Measurements from ENCODE around the gene TECTB. TPM values are rescaled to one million over a fixed set of nuclear protein-coding genes. Genes with fewer than 3 reads are reported as not detected.
"Not testable (repeated sequence)": the region's sequence is repeated elsewhere in the genome, so short reads cannot be mapped to it uniquely, and the experiment has no call there.

TECTB gene
- 0.05 TPM in 1 of 2 replicates, not detected in the other for total RNA-seq
- polyA plus RNA-seq (2012): not detected

DNA sequence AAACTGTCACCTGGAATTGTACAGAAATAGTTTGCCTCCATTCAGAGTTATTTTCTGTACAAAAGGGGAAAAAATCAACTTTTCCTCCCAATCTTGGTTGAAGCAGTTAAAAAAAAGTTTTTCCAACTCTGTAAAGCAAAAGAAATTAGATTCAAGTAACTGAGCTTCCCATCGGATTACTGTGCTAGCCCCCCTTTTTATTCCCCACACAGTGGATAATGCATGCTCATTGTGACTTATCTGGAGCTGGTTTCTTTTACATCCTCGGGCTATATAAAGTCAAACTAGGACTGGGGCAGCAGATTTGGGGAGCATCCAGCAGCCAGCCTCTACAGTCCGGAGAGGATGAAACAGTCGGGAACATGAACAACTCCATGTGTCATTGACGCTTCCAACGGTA is at the start of gene TECTB:
TECTB (plus strand) TSS at position 301 of the 400 bp plus-strand sequence. CDS start 335 bp downstream, outside the sequence.
- DNase-seq (ENCODE audit: low read depth): no peak

DNA sequence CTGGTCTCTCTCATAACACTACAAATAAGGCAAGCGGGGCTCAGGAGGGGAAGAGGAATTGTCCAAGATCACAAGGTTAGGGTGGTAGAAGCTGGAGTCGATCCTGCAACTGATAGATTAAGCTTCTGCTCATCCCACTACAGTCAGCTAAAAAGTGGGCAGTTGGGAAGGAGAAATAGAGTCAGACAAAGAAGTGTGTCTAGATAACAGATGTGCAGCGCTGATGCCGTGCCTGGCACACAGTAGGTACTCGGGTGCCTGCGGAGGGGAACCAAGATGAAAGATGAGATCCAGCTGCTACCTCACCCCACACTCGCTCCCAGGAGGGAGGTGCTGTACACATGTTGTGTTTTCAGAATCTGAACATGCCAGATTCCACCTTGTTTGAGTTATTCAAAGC is 48.1 kb upstream of the TECTB start:
- DNase-seq (ENCODE audit: low read depth): no peak

DNA sequence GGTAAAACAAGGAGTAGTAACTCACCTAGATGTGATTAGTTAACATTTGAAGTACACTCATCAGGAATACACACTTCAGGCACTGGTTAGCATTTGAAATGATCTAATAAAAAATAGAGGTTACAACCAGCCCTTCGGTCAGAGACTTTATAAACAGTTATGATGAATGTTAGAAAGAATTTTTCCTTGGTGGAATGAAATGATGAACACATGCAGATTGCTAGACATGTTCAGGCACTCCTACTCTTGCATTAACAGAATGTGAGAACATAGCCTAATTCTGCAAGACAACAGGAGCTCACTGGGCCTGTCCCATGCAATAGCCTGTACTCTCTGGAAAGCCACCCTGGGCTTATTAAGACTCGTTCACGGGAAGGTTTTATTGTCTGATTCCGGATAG is 47.3 kb upstream of the TECTB start:
- DNase-seq (ENCODE audit: low read depth): no peak

DNA sequence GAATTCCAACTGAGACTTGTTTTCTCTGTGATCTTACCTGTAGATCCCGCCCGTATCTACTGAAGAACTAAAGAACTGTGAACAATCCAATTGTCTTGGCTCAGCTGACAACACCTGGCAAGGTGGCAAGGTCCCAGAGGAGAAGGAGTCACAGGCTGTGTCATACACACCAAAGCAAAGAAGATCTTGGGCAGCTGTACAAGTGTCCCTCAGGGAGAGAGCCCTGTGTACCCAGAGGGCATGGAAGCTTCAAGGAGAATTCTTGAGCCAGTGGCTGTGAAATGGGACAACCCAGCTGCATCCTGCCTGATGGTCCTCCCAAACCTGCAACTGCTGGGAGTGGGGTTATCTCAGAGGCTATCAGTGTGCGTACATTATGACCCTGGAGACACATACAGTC is 46.7 kb upstream of the TECTB start:
- DNase-seq (ENCODE audit: low read depth): no peak

DNA sequence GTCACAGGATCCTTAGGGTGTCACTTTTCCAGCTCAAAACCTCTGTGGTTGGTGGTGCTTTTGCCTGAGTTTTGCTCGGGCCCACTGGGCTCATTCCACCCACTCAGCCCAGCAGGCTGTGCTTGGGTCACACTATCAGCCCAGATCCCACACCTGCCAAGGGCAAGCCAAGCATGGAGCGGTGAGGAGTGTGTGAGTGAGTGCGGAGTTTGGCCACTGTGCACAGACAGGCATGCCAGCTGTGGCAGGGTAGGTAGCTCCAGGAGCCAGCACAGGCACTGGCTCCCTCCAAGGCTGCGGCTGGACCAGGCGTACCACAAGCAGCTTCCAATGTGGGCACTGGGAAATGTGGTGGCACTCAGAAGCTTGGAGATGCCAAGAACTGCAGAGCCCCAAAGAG is 43.9 kb upstream of the TECTB start:
- DNase-seq (ENCODE audit: low read depth): no peak

DNA sequence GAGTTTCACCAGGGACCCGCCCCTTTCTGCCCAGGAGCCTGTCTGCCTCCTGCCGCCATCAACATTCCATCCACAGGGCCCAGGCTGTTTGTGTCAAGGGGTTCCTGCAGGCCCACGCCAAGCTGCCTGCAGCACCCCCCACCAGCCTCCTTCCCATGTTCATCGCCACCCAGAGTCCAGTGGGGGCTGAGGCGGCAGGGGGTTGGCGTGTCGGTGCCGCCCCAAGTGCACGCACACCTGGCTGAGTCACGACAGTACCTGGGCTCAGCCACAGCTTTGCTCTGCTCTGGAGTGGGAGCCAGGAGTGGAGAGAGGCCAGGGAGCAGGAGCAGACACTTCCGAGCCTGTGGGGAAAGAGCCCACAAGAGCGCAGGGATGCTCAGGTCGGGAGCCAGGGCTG is 42.8 kb upstream of the TECTB start:
- DNase-seq (ENCODE audit: low read depth): no peak

DNA sequence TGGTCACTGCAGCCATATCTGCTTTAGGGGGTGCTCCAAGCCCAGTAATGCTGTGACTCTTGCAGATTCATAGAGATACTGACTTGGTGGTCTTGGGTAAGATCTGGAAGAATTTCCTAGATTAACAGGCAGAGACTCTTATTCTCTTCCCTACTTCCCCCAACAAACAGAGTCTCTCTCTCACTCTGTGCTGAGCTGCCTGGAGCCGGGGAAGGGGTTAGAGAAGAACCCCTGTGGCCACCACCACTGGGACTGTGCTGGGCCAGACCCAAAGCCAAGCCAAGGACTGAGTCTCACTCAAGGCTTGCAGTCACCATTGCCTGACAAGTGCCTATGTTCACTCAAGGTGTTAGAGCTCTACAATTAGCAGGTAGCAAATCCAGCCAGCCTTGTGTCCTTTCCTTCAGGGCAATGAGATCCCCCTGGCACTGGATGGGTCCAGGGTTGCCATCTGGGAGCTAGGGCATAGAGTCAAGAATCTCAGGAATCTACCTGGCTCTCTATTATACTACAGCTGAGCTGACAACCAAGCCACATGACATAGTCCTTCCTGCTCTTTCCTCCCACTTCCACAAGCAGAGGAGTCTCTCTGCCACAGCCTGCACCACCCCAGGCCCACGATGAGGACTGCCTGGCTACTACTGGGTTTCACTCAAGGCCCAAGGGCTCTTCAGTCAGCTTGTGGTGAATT is 41.4 kb upstream of the TECTB start:
- DNase-seq (ENCODE audit: low read depth): no peak

DNA sequence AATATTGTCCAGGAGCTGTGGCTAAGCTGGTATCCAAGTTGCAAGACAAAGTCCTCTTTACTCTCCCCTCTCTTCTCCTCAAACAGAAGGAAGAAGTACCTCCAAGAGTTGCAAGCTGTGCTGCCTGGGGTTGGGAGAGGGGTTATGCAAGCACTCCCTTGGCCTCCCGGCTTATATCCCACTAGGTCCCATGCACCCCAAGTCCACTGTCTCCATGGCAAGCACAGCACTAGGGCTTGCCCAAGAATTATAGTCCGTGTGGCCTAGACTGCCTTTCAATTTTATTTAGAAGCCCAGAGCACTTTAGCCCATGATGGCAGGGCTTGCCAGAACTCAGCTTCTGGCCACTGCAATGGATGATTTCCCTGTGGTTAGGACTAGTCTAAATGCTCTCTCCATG is 40.4 kb upstream of the TECTB start:
- DNase-seq (ENCODE audit: low read depth): no peak

DNA sequence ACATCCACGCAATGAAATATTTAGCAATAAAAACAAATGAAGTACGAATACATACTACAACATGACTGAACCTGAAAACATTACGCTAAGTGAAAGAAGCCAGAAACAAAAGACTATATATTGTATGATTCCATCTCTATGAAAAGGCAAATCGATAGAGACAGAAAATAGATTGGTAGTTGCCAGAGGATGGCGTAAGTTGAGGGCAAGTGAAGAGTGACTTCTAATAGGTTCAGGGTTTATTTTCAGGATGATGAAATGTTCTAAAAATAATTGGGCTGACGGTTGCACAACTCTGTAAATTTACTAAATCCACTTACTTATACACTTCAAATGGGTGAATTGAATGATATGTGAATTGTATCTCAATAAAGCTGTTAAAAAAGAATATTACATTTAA is 39.5 kb upstream of the TECTB start:
- DNase-seq (ENCODE audit: low read depth): no peak

DNA sequence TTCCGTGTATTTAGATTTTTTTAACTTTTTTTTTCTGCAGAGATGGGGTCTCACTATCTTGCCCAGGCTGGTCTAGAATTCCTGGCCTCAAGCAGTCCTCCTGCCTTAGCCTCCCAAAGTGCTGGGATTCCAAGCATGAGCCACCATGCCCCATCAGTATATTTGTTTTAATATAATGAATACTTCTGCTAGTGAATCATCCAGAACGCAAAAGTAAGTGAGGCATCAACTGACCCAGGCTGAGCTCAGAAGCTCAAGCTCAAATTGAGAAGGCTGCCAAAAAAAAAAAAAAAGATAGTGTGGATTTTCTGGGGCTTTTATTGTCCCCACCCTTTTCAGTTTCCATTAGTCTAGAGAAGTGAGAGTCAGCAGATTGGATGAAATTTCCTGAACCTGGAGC is 39.0 kb upstream of the TECTB start:
- DNase-seq (ENCODE audit: low read depth): no peak

DNA sequence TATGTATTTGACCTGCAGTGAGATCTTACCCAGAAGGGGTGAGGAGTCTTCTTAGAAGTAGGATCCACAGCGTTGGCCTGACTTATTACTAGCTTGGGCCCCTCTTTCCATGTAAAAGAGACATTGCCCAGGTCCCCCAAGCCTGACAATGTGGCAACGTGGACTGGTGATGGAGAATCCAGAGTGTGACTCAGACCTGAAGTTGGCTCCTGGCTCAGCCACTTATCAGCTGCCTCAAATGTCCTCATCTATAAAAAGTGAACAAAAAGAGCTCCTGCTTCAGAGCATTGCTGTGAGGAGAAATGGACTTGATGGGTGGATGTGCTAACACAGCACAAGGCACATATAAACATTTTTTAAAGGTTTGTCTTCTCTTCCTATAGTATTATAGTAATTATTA is 35.4 kb upstream of the TECTB start:
- no peak for DNase-seq (ENCODE audit: low read depth)

DNA sequence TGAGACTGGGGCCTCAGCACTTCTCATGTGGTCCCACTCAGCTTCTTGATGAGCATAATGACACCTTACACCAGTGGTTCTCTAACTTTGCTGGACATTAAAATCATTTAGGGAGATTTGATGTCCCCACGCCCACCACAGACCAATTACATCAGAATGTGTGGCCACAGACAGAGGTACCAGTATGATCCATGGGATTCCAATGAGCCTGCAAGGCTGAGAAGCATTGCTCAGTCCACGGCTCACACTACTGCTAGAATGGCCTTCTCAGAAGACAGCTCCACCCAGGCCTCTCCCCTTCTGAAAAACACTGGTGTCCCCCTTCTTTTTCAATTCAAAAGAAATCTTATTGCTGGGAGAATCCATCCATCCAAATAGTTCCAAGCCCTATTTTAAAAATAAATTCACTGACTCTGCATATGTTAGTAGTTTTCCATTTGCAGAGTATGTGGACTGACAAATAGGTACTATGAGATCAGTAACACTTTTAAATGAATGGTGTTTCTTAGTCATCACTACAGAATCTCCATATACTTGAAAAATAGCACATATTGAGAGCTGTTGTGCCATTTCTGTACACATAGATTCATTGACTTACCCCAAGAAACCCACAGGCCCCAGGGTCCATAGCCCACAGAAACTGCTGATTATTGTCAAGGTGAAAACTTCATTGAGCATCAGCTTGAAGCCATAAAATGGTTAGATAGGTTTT is 34.5 kb upstream of the TECTB start:
- DNase-seq (ENCODE audit: low read depth): no peak

DNA sequence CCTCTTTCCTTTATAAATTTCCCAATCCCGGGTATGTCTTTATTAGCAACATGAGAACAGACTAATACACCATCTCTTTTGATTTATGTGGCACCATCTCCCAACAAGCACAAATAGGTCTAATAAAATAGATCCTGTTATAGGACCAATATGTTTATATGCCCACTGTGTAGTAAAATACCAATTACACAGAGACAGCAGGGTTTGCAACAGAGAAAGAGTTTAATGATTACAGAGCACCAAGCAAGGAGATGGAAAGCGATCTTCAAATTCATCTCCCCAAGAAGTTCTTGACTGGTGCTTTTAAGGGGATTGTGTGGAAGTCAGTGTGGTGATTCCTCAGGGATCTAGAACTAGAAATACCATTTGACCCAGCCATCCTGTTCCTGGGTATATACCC is 33.5 kb upstream of the TECTB start:
- DNase-seq (ENCODE audit: low read depth): no peak

DNA sequence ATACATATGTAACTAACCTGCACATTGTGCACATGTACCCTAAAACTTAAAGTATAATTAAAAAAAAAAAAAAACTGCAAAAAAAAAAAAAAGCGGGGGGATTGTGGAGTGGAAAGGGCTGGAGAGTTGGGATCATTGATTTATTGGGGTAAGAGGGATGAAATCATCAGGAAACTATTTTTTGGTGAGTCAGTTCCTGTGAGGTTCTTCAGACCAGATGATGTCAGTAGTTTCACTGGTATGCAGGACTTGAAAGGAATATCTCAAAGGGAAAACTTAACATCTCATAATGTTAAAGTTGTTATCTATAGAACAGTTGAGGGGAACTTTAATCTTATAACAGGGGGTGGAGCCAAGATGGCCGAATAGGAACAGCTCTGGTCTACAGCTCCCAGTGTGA is 32.6 kb upstream of the TECTB start:
- no peak for DNase-seq (ENCODE audit: low read depth)

DNA sequence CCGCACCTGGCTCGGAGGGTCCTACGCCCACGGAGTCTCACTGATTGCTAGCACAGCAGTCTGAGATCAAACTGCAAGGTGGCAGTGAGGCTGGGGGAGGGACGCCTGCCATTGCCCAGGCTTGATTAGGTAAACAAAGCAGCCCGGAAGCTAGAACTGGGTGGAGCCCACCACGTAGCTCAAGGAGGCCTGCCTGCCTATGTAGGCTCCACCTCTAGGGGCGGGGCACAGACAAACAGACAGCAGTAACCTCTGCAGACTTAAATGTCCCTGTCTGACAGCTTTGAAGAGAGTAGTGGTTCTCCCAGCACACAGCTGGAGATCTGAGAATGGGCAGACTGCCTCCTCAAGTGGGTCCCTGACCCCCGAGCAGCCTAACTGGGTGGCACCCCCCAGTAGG is 32.0 kb upstream of the TECTB start:
- DNase-seq (ENCODE audit: low read depth): not testable (repeated sequence)

DNA sequence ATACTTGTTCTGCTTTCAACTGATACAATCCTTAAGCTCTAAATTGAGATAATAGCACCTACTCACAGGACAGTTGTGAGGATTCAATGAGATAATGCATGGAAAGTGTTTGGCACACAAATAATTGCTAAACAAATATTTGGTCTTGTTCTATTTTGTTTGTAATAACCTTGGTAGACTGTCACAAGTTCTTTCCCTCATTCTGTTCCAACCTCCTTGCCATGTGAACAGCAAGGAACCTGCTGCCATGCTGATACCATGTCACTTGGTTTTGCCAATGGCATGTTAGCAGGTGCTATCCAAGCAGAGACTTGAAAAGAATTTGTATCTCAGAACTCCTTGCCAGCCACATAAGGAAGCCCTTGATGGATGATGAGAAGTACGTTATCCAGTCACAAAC is 24.8 kb upstream of the TECTB start:
- DNase-seq (ENCODE audit: low read depth): no peak

DNA sequence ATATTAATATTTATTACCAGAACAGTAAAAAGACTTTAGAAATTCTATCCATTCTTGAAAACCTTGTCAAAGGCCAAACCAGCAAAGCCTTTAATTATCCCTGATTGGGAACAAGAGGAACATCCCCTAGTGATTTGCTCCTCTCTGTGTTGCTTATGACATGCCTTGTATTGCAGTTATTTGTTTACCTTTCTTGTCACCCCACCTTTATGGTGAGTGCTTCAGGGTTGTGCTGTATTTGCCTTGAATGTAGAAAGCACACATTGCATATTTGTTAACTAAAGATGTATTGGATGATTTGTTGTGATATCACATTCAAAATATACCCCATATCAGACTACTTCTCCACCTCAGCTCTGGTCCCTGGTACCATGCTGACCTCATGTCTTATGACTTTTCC is 23.5 kb upstream of the TECTB start:
- no peak for DNase-seq (ENCODE audit: low read depth)

DNA sequence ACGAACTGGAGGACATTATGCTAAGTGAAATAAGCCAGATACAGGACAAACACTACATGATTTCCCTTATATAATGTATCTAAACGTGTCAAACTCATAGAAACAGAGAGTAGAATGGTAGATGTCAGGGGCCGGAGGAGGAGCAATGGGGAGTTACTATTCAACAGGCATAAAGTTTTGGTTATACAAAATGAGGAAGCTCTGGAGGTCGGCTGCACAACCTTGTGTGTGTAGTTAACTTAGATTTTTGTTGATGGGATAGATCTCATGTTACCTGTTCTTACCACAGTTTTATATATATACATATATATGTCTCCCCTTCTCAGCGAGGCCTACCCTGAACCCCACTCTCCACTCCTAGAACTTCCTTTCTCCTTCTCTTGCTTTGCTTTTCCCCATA is 22.4 kb upstream of the TECTB start:
- DNase-seq (ENCODE audit: low read depth): no peak

DNA sequence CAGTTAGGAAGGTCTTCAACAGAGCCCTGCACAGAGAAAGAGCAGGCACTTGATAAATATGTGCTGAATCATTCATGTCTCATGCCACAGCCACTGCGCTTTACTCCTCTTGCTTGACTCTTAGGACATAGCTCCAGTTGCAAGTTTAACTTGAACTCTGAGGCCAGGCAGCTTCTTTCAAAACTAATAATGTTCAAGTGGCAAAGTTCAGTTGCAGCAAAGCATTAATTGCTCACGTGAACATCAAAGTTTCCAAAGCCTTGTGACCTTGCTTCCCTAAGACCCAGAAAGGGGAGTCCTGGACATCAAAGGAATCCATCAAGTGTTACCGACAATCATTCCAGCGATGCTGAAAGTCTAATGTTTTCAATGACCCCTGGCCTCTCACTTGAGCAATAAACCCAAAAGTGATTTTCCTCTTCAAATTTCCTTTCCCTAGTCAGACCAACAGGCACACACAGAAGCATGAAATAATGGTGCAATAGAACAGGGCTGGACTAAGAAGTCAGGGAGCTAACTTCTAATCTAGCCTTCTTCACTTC is 21.8 kb upstream of the TECTB start:
- peak; percentile 6 for DNase-seq (ENCODE audit: low read depth)

DNA sequence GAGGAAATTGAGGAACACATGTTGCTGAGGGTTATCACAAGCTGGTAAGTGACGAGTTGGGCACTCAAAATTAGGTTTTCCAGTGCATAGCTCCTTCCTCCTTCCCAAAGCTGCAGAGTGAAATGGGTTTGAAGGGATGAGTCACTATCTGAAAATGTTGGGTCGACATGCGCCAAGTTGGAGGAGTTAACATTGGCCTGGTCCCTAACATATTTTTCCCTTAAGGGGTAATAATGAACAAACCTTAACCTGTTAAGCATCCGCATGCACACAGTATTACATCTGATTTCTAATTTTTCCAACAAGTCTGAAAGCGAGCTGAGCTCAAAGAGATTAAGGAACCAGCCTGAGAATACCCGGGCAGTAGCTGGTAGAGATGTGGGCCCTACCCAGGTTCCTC is 20.7 kb upstream of the TECTB start:
- DNase-seq (ENCODE audit: low read depth): no peak

DNA sequence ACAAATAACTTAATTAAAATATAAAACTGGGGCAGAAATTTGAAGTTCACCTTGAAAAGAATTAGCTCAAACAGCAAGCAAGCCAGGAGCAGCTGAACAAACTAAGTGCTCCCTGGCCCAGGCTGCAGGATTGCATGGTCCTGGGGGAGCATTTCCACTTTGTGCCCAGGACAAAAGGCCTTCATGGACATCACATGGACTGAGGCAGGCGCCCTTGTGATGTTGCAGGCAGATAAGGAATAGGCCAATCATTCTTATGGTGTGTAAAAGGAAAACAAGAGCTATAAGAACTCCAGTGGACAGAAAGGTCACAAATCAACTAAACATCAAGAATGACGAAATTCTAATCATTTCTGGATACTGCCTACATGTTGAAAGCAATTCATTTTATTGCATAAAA is 17.5 kb upstream of the TECTB start:
- DNase-seq (ENCODE audit: low read depth): no peak

DNA sequence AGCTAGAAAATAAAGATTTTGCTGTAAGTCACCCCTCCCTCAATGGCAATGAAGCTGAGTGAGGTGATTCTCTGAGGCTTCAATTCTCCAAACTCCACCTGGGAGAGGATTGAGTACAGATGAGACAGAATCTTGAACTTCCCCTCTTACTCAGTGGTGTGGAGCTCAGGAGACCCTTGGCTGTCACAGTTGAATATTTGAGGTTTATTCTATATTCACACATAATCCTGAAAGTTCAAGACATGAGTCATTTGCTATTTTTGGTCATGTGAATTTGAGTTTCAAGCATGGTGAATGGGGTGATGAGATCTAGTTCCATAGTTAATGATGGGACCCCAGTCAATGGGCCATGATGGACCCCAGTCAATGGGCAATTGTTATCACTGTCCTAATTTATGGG is 13.9 kb upstream of the TECTB start:
- no peak for DNase-seq (ENCODE audit: low read depth)

DNA sequence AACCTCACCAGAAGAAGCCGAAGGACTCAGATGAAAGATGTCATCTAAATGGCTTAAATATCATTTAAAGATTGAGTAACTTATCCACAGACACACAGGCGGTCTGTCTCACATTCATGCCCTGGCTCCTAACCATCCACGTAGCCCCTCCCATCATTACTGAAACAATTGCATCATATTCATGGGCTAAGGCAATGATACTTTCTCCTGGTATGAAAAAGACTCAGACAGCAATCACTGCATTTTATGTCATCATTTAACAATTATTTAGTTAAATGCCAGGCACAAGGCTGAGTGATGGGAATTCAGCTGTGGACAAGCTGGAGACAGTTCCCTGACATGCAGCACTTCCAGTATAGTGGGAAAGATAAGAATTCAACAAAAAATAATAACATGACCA is 11.2 kb upstream of the TECTB start:
- DNase-seq (ENCODE audit: low read depth): no peak
